Glomerular endothelial cell (primary cell): ENCODE data around the gene TMEM100. TPM values are rescaled to one million over a fixed set of nuclear protein-coding genes. Genes with fewer than 3 reads are reported as not detected.

Source experiments
- DNase-seq: peaks from one replicate; pipeline ENCODE4 v3.0.0-alpha.2; 2011; ENCODE audit warnings: low read depth, low spot score; ENCODE audit errors: extremely low read depth
- total RNA-seq: library from RNA; depleted of rRNA; stranded (reverse); fragments of >200 nt; gene quantifications from 2 replicates; pipeline ENCODE4 v1.2.3, GENCODE V29; 2015

Gene TMEM100
- 0.12 TPM in 1 of 2 replicates, not detected in the other for total RNA-seq

GRCh38 chr17:55722742-55723487, at the start of gene TMEM100:
TMEM100 (minus strand) TSS chr17:55722864; CDS start chr17:55721070, 1,794 bp downstream.
- DNase-seq, result peak; percentile 60

GRCh38 chr17:55772086-55772485, 49.4 kb upstream of the TMEM100 start:
- DNase-seq, result no peak

- peak; percentile 54 for DNase-seq
Measured at GRCh38 chr17:55770196-55770870, 47.7 kb upstream of the TMEM100 start.

- DNase-seq, result no peak
Measured at GRCh38 chr17:55769625-55770000, 46.9 kb upstream of the TMEM100 start.

- no peak for DNase-seq
Measured at GRCh38 chr17:55768936-55769624, 46.4 kb upstream of the TMEM100 start.

- no peak for DNase-seq
Measured at GRCh38 chr17:55765472-55765871, 42.8 kb upstream of the TMEM100 start.

GRCh38 chr17:55764610-55765009, 41.9 kb upstream of the TMEM100 start:
- DNase-seq, result no peak

- peak; percentile 44 for DNase-seq
Measured at GRCh38 chr17:55763856-55764255, 41.2 kb upstream of the TMEM100 start.

GRCh38 chr17:55762086-55762858, 39.6 kb upstream of the TMEM100 start:
- no peak for DNase-seq

GRCh38 chr17:55760643-55761355, 38.1 kb upstream of the TMEM100 start:
- no peak for DNase-seq

GRCh38 chr17:55758171-55758570, 35.5 kb upstream of the TMEM100 start:
- DNase-seq, result no peak

GRCh38 chr17:55757659-55758058, 35.0 kb upstream of the TMEM100 start:
- no peak for DNase-seq

- no peak for DNase-seq
Measured at GRCh38 chr17:55756689-55757088, 34.0 kb upstream of the TMEM100 start.

GRCh38 chr17:55751720-55752250, 29.1 kb upstream of the TMEM100 start:
- DNase-seq, result no peak

- DNase-seq, result no peak
Measured at GRCh38 chr17:55750750-55751657, 28.3 kb upstream of the TMEM100 start, which contains the start of gene PCTP. PCTP (plus strand) TSS chr17:55751051; CDS start chr17:55751104, 53 bp downstream.

GRCh38 chr17:55749985-55750384, 27.3 kb upstream of the TMEM100 start:
- no peak for DNase-seq

GRCh38 chr17:55748841-55749240, 26.2 kb upstream of the TMEM100 start:
- no peak for DNase-seq

GRCh38 chr17:55747209-55747608, 24.5 kb upstream of the TMEM100 start:
- no peak for DNase-seq

GRCh38 chr17:55746466-55746865, 23.8 kb upstream of the TMEM100 start:
- DNase-seq, result no peak
